Keratinocyte (primary cell): ENCODE results near the gene CALY. TPM values are rescaled to one million over a fixed set of nuclear protein-coding genes. Genes with fewer than 3 reads are reported as not detected.

Experiments
- DNase-seq: peaks from one replicate; pipeline ENCODE4 v3.0.0-alpha.2; 2011; ENCODE audit warnings: low read depth, missing footprints, low spot score
- FAIRE-seq: peaks from 2 replicates; lab custom pipeline; 2011; peaks lifted over from hg19 to GRCh38; lab: Jason Lieb, UNC
- H2AFZ ChIP-seq: 2 replicates; pipeline ENCODE4 v1.6.0; 2012; ENCODE audit warnings: low read length, control low read depth, inconsistent platforms; ENCODE audit not compliant: control insufficient read depth
- H3K27ac ChIP-seq: 2 replicates; pipeline ENCODE4 v1.5.1; 2011; ENCODE audit warnings: low read length; ENCODE audit not compliant: control insufficient read depth, insufficient read depth
- H3K27me3 ChIP-seq: 3 replicates; pipeline ENCODE4 v1.6.0; 2011; ENCODE audit warnings: low read length; ENCODE audit not compliant: control insufficient read depth, insufficient read depth; ENCODE audit errors: extremely low read depth
- H3K36me3 ChIP-seq, 2 experiments: 2 replicates in 1 of 2; 3 replicates in 1 of 2; pipeline ENCODE4 v1.5.1; 2011; ENCODE audit warnings: low read length in 2 of 2, mild to moderate bottlenecking in 1 of 2; ENCODE audit not compliant: control insufficient read depth in 2 of 2, insufficient read depth in 2 of 2; ENCODE audit errors: extremely low read depth in 1 of 2
- H3K4me1 ChIP-seq: 3 replicates; pipeline ENCODE4 v1.5.1; 2011; ENCODE audit warnings: low read length; ENCODE audit not compliant: control insufficient read depth, insufficient read depth; ENCODE audit errors: extremely low read depth
- H3K4me2 ChIP-seq: 3 replicates; pipeline ENCODE4 v1.6.0; 2011; ENCODE audit warnings: low read depth, low read length; ENCODE audit not compliant: control insufficient read depth, insufficient read depth; ENCODE audit errors: extremely low read depth
- H3K4me3 ChIP-seq, 3 experiments: fragments of 200-600 bp in 1 of 3; sonication (generic) in 1 of 3; 2 replicates in 2 of 3; 3 replicates in 1 of 3; pipeline ENCODE4 v1.5.1; 2011 to 2016; ENCODE audit warnings: low read length in 3 of 3, mild to moderate bottlenecking in 3 of 3, control low read depth in 2 of 3, inconsistent platforms in 1 of 3, low read depth in 1 of 3, mixed read lengths in 1 of 3, mixed run types in 1 of 3, moderate library complexity in 1 of 3; ENCODE audit not compliant: control insufficient read depth in 2 of 3, insufficient read depth in 2 of 3; ENCODE audit errors: extremely low read depth in 1 of 3
- H3K79me2 ChIP-seq: 2 replicates; pipeline ENCODE4 v1.6.0; 2012; ENCODE audit warnings: low read length; ENCODE audit not compliant: control insufficient read depth, insufficient read depth
- H3K9ac ChIP-seq: 3 replicates; pipeline ENCODE4 v1.6.0; 2011; ENCODE audit warnings: low read length; ENCODE audit not compliant: control insufficient read depth, insufficient read depth; ENCODE audit errors: extremely low read depth
- H3K9me1 ChIP-seq: 3 replicates; pipeline ENCODE4 v1.6.0; 2011; ENCODE audit warnings: low read length; ENCODE audit not compliant: control insufficient read depth, insufficient read depth; ENCODE audit errors: extremely low read depth
- H3K9me3 ChIP-seq: 2 replicates; pipeline ENCODE4 v1.5.1; 2012; ENCODE audit warnings: low read depth, low read length; ENCODE audit not compliant: control insufficient read depth
- H4K20me1 ChIP-seq: 3 replicates; pipeline ENCODE4 v1.6.0; 2011; ENCODE audit warnings: low read length; ENCODE audit not compliant: control insufficient read depth, insufficient read depth; ENCODE audit errors: extremely low read depth
- EZH2 ChIP-seq: IDR thresholded peaks from one replicate; pipeline ENCODE4 v1.6.1; 2012; ENCODE audit warnings: inconsistent platforms, mild to moderate bottlenecking, low read length, moderate library complexity
- dilution Hi-C: fragments of 300-500 bp; cut with MboI; formaldehyde crosslinking; loops from one replicate; pipeline ENCODE4 v1.7.0; 2020; ENCODE audit warnings: low sequenced_read_pairs; ENCODE audit not compliant: extremely low pct_ligation_motif_present
- polyA plus RNA-seq, 5 experiments: library from polyadenylated mRNA; depleted of rRNA in 3 of 5; stranded (reverse) in 3 of 5; stranded (forward) in 1 of 5; unstranded in 1 of 5; fragments of >200 nt; gene quantifications; 1 replicate in 1 of 5; 2 replicates in 3 of 5; 3 replicates in 1 of 5; pipeline versions ENCODE4 v1.2.1 to v1.2.3, GENCODE V29; 2011 to 2012; ENCODE audit warnings: missing spikeins in 2 of 5, low read depth in 1 of 5, low replicate concordance in 1 of 5
- TF ChIP-seq, protein P1 (sequence below), 3 experiments: IDR thresholded peaks in 1 of 3; conservative IDR thresholded peaks in 1 of 3; optimal IDR thresholded peaks in 1 of 3; 2 replicates in 2 of 3; 3 replicates in 1 of 3; pipeline versions ENCODE3 to v1.5.1; 2011; ENCODE audit warnings: low read length in 3 of 3, mild to moderate bottlenecking in 3 of 3, moderate library complexity in 2 of 3, control low read depth in 1 of 3, inconsistent platforms in 1 of 3; ENCODE audit not compliant: insufficient read depth in 2 of 3; ENCODE audit errors: extremely low read depth in 1 of 3

The CALY gene
- polyA plus RNA-seq, 1 donor (not counting 4 experiments of a cell fraction or from before 2014, with no cell fraction given): not detected

DNA sequence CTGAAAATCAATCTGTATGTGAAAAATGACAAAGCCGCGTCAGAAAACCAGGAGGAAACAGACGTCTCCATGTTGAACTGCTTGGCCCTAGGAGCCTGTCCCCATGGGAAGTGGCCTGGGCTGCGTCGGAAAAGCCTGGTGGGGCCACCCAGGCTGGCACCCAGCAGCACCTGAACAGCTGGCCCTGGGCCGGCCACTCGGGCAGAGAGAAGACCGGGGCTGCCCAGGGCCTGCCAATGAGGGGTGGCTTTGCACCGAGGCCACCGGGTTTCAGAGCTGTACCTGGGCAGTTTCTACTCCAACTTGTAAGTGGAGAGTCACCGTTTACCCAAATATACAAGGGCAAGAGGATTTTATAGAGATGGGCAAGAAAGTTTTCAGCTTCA is 22.2 kb upstream of the CALY start:
- Histone ChIP-seq H3K27me3 (peaks cover 7% of the 10 kb centered on the region), H3K4me2 (no peak overlapping the region), H3K9me1 (no peaks in the 10 kb centered on the region), H3K9me3 (no peaks in the 10 kb centered on the region), H3K4me3 (no peak overlapping the region), H3K79me2 (no peaks in the 10 kb centered on the region), H3K36me3 (peaks cover 0 to 7% of the 10 kb centered on the region in 2 experiments), H3K4me1 (no peaks in the 10 kb centered on the region), H3K27ac (no peak overlapping the region), H4K20me1 (no peaks in the 10 kb centered on the region), H2AFZ (no peak overlapping the region), H3K9ac (no peak overlapping the region)
- DNase-seq: no peak
- dilution Hi-C loops: no loop called here
- FAIRE-seq: no peak
- TF ChIP-seq, protein P1, sequence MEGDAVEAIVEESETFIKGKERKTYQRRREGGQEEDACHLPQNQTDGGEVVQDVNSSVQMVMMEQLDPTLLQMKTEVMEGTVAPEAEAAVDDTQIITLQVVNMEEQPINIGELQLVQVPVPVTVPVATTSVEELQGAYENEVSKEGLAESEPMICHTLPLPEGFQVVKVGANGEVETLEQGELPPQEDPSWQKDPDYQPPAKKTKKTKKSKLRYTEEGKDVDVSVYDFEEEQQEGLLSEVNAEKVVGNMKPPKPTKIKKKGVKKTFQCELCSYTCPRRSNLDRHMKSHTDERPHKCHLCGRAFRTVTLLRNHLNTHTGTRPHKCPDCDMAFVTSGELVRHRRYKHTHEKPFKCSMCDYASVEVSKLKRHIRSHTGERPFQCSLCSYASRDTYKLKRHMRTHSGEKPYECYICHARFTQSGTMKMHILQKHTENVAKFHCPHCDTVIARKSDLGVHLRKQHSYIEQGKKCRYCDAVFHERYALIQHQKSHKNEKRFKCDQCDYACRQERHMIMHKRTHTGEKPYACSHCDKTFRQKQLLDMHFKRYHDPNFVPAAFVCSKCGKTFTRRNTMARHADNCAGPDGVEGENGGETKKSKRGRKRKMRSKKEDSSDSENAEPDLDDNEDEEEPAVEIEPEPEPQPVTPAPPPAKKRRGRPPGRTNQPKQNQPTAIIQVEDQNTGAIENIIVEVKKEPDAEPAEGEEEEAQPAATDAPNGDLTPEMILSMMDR (optimal IDR thresholded peaks at IDR 0.05 in 1 of 3, IDR thresholded peaks at IDR 0.05 in 1 of 3, conservative IDR thresholded peaks at IDR 0.05 in 1 of 3; ENCODE audit: extremely low read depth in 1 of 3, insufficient read depth in 2 of 3, low read length in 3 of 3): no peak
- no peak for TF ChIP-seq EZH2

DNA sequence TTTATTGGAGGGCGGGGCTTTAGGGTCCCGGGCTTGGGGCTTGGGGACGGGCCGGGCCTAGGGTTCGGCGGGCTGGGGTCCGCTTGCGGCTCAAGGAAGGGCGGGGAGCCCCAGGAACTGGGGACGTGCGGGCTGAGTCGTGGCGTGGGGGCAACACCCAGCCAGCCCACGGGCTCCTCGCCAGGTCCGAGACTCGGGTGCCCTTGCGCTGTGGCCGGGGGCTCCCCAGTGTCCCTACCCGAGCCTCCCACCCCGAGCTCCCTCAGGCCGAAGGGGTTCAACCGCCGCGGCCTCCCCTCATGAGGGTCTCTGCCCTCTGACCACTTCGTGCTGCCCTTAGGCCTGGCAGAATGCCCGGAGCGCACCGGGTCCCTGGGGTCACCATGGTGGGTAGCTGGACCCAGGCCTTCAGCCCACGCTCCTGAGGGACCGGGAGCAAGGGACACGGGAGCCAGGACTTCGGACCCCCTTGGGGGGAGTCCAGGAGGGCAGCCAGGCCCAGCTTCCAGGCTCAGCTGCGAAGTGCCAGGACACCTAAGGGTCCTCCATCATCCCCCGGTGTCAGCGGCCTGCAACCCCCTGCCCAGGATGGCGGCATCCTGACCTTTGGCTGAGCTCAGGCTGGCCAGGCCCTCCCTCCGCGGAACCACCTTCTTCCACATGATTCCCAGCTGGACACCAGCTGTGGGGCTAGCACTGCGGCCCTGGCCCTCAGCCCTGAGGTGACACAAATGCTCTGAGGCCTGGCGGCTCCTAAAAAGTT is 21.6 kb upstream of the CALY start:
- Histone ChIP-seq H4K20me1 (no peaks in the 10 kb centered on the region), H3K4me2 (no peak overlapping the region), H3K9ac (no peak overlapping the region), H3K4me3 (no peak overlapping the region), H3K9me3 (no peaks in the 10 kb centered on the region), H2AFZ (no peak overlapping the region), H3K27me3 (peaks cover 7% of the 10 kb centered on the region), H3K36me3 (peaks cover 0 to 7% of the 10 kb centered on the region in 2 experiments), H3K27ac (no peak overlapping the region), H3K4me1 (no peaks in the 10 kb centered on the region), H3K79me2 (no peaks in the 10 kb centered on the region), H3K9me1 (no peaks in the 10 kb centered on the region)
- DNase-seq: no peak
- TF ChIP-seq, protein P1 (optimal IDR thresholded peaks at IDR 0.05 in 1 of 3, IDR thresholded peaks at IDR 0.05 in 1 of 3, conservative IDR thresholded peaks at IDR 0.05 in 1 of 3; ENCODE audit: extremely low read depth in 1 of 3, insufficient read depth in 2 of 3, low read length in 3 of 3): no peak
- no peak for TF ChIP-seq EZH2
- dilution Hi-C loops: no loop called here
- FAIRE-seq: no peak
